Epithelial cell of prostate (primary cell): ENCODE measurements around the gene RNF123.
A peak's percentile ranks its signal among the peaks of the same experiment; 100 is the strongest.

Experiments used
- DNase-seq: peaks from one replicate; pipeline ENCODE4 v3.0.0-alpha.2; 2011; ENCODE audit warnings: low read depth, low spot score
- H3K27ac ChIP-seq: fragments of 450-650 bp; 2 replicates; pipeline ENCODE4 v1.5.1; 2017; ENCODE audit warnings: mild to moderate bottlenecking

The RNF123 gene

DNA sequence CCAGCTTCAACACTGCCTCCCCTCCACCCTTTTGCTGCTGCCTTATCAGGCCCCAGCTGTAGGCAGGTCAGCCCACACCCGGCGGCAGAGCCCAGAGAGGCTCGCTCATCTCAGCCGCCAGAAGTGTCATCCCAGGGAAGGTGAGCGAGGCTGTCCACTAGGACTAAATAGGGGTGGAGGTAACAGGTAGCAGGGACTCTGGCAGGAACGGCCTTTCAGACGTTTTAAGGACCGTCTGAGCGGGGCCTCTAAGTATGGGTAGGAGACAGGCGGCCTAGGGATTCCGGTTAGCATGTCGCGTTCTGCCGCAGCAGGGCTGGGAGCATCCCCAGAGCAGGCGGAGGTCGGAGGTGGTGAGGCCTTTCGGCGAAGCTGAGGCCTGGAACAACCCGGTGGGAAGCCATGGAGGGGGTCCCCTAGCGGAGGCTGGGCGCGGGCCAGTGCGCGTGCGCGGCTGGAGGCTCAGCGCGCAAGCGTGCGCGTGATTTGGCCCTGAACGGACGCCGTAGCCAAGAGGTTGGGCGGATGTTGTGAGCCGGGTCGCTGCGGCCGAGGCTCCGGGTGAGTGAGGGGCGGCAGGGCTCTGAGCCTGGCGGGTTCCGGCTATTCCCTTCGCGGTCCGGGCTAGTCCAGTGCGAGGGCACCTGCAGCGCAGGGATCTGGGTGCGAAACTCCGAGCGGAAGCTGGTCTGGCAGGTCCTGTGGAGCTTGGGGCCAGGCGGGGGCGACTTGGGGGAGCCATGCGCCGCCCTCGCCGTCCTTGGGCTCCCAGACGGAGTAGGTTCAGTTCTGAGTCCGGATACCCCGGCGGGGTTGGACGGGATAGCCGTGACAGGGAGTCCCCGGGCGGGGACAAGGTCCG lies at the start of gene RNF123, which contains the start of gene MST1:
TSS of gene RNF123 (plus strand) at position 512 of the 862 bp plus-strand sequence. CDS start 1,609 bp downstream, outside the sequence.
TSS of gene MST1 (minus strand) at position 429 of the 862 bp plus-strand sequence. CDS start 783 bp downstream, outside the sequence.
- DNase-seq = no peak
- peak within 1 kb of the TSS; percentile 17 for H3K27ac ChIP-seq

DNA sequence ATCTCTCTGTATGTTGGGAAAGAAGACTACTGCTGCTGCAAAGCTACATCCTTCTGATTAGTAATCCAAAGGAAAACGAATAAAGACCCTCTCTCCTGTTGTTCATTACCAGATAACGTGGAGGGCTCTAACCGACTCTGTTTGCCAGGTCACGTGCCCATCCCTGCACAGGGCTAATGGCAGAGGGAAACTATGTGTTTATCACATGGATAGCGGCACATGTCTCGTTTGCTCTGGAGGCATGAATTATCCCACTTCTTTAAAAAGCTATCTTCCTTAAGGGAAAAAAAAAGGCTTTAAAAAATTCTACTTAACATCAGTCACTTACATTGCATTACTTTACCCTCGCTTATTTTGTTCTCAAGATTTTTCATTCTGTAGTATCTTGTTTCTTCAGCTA lies 48.1 kb upstream of the RNF123 start:
- no peak overlapping the region for H3K27ac ChIP-seq
- no peak for DNase-seq

DNA sequence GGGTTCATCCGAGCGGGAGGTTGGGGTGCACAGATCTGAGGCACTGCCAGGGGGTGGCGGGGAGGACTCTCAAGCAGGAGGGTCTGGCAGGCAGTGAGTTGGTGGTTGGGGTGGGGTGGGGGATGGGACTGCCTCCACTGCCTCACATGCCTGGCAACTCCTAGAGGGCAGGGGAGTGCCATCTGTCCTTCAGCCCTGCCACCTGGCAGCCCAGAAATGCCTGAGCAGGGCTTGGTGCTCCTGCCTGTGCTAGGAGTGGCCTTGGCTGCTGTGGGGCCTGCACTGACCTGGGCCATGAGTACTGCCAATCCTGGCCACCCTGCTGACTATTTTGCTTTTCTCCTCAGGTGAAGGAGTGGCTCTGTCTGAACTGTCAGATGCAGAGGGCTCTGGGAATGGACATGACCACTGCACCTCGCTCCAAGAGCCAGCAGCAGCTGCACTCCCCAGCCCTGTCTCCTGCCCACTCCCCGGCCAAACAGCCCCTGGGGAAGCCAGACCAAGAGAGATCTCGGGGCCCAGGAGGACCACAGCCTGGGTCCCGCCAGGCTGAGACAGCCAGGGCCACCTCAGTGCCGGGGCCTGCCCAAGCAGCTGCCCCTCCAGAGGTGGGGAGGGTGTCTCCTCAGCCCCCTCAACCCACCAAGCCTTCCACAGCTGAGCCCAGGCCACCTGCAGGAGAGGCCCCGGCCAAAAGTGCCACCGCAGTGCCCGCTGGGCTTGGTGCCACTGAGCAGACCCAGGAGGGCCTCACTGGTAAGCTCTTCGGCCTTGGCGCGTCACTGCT lies 47.2 kb upstream of the RNF123 start:
- H3K27ac ChIP-seq = no peak overlapping the region
- no peak for DNase-seq

DNA sequence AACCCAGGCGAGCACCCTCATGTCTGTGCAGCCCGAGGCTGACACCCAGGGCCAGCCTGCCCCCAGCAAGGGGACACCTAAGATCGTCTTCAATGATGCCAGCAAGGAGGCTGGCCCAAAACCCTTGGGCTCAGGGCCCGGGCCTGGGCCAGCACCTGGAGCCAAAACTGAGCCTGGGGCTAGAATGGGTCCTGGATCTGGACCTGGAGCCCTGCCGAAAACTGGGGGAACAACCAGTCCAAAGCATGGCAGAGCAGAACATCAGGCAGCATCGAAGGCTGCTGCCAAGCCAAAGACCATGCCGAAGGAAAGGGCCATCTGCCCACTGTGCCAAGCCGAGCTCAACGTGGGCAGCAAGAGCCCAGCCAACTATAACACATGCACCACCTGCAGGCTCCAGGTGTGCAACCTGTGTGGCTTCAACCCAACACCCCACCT lies 46.6 kb upstream of the RNF123 start:
- no peak overlapping the region for H3K27ac ChIP-seq
- DNase-seq = no peak

DNA sequence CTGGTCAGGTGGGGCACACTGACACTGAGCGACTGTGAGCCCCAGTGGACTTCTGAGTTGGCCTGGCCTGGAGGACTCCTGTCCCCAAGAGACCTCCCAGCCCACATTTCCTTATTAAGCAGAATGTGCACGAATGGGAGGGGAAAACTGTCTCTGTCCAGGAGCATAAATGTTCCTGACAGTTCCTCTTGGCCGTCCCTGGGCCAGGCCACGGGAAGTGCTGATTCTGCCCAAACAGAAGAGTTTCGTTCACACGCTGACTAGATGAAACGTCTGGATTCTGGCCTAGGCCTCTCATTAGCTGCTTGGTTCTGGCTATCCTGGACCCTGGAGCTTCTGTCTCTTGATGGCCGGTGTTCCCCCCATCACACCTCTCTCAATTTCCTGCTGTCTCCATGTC lies 44.7 kb upstream of the RNF123 start:
- DNase-seq = no peak
- H3K27ac ChIP-seq = no peak overlapping the region

DNA sequence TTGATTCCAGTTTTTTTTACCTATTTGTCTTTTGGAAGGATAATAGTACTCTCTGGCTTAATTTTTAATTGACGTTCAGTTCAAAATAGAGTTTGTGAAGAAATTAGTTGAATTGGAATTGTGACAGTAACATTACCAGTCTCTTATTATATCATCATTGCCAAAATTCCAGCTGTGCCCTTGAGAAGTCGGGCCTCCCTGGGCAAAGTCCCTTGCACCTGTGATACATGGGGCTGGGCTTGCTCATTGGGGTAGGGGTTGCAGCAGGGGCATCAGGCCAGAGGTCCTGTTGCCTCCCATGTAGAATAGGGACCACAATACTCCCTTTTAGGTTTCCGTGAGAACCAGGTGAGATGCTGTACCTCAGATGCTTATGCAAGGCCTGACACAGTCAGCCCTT lies 43.1 kb upstream of the RNF123 start:
- no peak for DNase-seq
- H3K27ac ChIP-seq = no peak overlapping the region

DNA sequence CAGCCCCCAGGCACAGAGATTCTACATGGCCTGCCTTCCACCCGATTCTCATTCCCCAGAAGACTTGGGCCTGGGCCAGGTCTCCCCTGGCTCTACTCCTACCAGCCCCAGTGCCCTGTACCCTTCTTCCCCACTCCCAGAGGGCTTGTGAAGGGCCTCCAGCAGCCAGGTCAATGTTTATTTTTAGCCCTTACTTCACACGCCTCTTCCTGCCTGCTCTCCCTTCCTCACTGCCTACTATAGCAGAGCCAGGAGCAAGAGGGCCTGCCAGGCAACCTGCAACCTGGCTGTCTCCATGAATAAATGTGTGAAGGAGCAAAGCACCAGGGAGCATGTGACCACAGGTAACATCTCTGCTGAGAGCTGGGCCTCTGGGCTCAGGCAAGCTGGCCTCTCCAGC lies 41.6 kb upstream of the RNF123 start:
- no peak for DNase-seq
- no peak overlapping the region for H3K27ac ChIP-seq

DNA sequence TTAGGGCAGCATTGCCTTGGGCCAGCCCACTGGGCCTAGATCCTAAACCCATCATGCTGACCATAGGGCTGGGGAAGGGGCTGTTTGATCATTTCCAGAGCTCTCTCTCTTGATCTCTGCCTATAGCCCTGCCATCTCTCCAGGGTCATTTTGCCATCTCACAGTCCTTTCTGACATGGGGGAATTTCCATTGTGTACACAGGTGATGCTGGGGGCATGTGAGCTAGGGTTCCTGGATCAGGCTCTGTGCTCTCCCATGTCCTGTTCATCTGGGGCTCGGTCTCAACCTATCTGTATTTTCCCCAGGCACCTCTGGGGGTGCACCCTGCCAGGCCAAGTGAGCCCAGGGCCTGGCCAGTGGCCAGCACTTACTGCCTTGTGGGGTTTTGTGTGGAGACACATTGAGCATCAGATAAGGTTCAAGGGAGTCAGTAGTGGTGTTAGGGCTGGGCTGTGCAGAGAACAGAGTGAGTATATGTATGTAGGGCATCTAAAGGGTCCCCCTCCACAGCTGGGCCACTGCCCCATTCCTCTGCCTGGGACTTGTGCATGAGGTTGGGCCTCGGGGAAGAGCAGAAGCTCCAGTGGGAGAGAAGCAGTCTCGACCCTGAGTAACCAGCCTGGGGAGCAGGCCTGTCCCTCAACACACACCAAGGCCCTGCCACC lies 40.9 kb upstream of the RNF123 start:
- DNase-seq = no peak
- no peak overlapping the region for H3K27ac ChIP-seq

DNA sequence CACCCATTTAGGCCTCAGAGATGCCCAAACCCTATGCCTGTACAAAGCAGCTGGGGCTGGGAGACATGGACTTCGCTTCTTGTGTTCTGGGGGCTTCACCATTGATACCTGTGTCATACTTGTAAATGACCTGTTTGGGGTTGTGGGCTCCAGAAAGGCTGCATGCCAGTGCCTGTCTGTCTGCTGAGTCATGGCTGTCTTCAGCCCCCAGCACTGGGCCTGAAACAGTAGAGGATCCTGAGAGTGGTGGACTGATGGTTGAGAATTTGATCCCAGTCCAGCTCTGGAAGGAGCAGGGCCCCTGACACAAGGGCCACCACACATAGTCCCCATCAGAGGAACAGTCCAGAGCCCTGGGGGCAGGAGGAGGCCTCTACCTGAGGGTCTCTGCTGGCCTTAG lies 39.8 kb upstream of the RNF123 start:
- no peak overlapping the region for H3K27ac ChIP-seq
- DNase-seq = no peak

DNA sequence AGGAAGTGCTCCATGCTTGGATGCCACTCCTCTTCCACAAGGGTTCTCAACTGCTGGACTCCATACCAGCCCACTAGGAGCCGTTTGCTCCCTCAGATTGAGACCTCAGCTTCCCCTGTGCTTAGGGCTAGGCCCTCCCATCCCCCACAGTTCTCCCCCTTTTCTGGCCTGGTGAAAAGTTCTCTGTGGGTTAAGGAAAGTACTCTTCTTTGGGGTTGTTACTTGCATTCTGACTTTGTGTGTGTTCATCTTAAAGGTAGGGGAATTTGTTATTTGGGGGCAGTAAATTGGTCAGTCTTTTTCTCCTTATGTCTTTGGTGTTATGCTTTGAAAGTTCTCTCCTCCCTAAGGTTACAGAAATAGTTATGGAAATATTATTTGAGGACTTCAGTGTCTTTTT lies 39.2 kb upstream of the RNF123 start:
- no peak overlapping the region for H3K27ac ChIP-seq

DNA sequence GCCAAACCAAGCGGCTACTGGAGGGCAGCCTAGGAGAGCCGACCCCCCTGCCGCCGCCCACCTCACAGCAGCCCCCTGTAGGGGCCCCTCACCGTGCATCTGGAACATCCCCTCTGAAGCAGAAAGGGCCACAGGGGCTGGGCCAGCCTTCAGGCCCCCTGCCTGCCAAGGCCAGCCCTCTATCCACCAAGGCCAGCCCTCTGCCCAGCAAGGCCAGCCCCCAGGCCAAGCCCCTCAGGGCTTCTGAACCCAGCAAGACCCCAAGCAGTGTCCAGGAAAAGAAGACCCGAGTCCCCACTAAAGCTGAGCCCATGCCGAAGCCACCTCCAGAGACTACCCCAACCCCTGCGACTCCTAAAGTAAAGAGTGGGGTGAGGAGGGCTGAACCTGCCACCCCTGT lies 38.7 kb upstream of the RNF123 start:
- H3K27ac ChIP-seq = no peak overlapping the region
- no peak for DNase-seq

More for the DNA sequence above, 39.2 kb upstream of the RNF123 start:
- DNase-seq = no peak

DNA sequence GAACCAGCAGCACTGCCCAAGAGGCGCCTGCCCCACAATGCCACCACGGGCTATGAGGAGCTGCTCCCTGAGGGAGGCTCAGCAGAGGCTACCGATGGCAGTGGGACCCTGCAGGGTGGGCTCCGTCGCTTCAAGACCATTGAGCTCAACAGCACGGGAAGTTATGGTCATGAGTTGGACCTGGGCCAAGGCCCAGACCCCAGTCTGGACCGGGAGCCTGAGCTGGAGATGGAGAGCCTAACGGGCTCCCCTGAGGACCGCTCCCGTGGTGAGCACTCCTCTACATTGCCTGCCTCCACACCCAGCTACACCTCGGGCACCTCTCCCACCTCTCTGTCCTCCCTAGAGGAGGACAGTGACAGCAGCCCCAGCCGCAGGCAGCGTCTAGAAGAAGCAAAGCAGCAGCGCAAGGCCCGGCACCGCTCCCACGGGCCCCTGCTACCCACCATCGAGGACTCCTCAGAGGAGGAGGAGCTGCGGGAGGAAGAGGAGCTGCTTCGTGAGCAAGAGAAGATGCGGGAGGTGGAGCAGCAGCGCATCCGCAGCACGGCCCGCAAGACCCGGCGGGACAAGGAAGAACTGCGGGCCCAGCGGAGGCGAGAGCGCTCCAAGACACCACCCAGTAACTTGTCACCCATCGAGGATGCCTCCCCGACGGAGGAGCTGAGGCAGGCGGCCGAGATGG lies 37.0 kb upstream of the RNF123 start:
- DNase-seq = no peak
- no peak overlapping the region for H3K27ac ChIP-seq

DNA sequence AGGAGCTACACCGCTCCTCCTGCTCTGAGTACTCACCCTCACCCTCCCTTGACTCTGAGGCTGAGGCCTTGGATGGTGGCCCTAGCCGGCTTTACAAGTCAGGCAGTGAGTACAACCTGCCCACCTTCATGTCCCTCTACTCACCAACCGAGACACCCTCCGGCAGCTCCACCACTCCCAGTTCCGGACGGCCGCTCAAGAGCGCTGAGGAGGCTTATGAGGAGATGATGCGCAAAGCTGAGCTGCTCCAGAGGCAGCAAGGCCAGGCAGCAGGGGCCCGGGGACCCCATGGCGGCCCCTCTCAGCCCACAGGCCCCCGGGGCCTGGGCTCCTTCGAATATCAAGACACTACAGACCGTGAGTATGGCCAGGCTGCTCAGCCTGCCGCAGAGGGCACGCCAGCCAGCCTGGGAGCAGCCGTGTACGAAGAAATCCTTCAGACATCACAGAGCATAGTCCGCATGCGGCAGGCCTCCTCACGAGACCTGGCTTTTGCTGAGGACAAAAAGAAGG lies 36.4 kb upstream of the RNF123 start:
- DNase-seq = no peak
- H3K27ac ChIP-seq = no peak overlapping the region

DNA sequence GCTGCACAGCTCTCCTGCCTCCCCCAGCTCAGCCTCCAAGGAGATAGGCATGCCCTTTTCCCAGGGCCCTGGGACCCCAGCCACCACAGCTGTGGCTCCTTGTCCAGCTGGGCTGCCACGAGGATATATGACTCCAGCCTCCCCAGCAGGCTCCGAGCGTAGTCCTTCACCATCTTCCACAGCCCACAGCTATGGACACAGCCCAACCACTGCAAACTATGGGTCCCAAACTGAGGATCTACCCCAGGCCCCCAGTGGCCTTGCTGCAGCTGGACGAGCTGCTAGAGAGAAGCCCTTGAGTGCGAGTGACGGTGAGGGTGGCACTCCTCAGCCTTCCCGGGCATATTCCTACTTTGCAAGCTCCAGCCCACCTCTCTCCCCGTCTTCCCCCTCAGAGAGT lies 35.7 kb upstream of the RNF123 start:
- no peak for DNase-seq
- H3K27ac ChIP-seq = no peak overlapping the region

DNA sequence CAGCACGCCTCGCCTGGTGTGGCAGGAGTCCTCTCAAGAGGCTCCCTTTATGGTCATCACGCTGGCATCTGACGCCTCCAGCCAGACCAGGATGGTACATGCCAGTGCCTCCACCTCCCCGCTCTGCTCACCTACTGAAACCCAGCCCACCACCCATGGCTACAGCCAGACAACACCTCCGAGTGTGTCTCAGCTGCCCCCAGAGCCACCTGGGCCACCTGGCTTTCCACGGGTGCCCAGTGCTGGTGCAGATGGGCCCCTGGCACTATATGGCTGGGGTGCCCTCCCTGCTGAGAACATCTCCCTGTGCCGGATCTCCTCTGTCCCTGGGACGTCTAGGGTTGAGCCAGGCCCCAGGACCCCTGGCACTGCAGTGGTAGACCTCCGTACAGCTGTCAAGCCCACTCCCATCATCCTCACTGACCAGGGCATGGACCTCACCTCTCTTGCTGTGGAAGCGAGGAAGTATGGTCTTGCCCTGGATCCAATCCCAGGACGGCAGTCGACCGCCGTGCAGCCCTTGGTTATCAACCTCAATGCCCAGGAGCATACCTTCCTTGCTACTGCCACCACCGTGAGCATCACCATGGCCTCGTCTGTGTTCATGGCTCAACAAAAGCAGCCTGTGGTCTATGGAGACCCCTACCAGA lies 35.1 kb upstream of the RNF123 start:
- DNase-seq = no peak
- no peak overlapping the region for H3K27ac ChIP-seq

DNA sequence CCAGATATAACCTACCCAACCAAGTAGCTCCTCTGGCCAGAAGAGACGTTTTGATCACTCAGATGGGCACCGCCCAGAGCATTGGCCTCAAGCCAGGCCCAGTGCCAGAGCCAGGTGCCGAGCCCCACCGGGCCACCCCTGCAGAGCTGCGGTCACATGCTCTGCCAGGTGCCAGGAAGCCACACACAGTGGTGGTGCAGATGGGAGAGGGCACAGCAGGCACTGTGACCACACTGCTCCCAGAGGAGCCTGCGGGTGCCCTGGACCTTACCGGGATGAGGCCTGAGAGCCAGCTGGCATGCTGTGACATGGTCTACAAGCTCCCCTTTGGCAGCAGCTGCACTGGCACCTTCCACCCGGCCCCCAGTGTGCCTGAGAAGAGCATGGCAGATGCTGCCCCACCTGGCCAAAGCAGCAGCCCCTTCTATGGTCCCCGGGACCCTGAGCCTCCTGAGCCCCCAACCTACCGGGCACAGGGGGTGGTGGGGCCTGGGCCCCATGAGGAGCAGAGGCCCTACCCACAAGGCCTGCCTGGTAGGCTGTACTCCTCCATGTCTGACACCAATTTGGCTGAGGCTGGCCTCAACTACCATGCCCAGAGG lies 34.3 kb upstream of the RNF123 start:
- no peak for DNase-seq

DNA sequence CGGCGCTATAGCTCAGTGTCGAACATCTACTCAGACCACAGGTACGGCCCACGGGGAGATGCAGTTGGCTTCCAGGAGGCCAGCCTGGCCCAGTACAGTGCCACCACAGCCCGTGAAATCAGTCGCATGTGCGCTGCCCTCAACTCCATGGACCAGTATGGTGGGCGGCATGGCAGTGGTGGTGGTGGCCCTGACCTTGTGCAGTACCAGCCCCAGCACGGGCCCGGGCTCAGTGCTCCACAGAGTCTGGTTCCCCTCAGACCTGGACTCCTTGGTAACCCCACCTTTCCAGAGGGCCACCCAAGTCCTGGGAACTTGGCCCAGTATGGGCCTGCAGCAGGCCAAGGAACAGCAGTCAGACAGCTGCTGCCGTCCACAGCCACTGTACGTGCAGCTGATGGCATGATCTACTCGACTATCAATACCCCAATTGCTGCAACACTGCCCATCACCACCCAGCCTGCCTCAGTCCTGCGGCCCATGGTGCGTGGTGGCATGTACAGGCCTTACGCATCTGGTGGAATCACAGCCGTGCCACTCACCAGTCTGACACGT lies 33.5 kb upstream of the RNF123 start:
- no peak overlapping the region for H3K27ac ChIP-seq
- DNase-seq = no peak

More for the DNA sequence above, 34.3 kb upstream of the RNF123 start:
- no peak overlapping the region for H3K27ac ChIP-seq

DNA sequence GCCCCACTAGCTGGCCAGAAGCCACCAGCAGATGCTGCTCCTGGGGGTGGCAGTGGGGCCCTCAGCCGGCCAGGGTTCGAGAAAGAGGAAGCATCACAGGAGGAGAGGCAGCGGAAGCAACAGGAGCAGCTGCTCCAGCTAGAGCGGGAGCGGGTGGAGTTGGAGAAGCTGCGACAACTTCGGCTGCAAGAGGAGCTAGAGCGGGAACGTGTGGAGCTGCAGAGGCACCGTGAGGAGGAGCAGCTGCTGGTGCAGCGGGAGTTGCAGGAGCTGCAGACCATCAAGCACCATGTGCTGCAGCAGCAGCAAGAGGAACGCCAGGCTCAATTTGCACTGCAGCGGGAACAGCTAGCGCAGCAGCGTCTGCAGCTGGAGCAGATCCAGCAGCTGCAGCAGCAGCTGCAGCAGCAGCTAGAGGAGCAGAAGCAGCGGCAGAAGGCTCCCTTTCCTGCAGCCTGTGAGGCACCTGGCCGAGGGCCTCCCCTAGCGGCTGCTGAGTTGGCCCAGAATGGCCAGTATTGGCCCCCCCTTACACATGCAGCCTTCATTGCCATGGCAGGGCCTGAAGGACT lies 32.7 kb upstream of the RNF123 start:
- no peak overlapping the region for H3K27ac ChIP-seq
- DNase-seq = no peak
